ENCODE measurements around the gene NAAA. TPM values are rescaled to one million over a fixed set of nuclear protein-coding genes. Genes with fewer than 3 reads are reported as not detected.

NAAA gene
- total and polyA plus RNA-seq, 9 of the 15 experiments (the other 6 are each of a cell fraction or from before 2014, with no cell fraction given): 1.3 to 7.9 (median 5.9) TPM

DNA sequence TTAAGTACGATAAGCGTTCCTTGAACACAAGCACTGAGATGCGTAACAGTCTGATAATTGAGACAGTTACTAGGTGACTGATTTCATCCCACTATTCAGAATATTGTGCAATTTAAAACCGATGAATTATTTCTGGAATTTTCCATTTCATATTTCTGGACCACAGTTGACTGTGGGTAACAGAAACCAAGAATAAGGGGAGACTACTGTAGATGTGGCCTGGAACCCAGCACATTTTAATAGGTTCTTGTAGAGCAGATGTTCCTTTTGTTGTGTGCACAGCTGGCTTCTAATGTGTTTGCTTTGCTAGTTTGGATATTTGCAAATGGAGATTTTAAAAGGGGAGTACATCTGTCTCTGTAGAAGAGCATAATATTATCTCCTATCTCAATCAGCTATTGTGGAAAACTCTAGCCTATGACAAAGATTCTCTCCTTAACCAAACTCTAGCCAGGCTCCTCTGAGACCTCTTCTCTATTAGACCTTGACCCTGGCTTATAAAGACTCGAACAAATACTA, 16.4 kb downstream of the NAAA start:
- Histone ChIP-seq H3K27me3 (ENCODE audit: control insufficient read depth in 2 of 2, insufficient read depth in 2 of 2, low read length in 2 of 2) (no peaks in the 10 kb centered on the region), H3K79me2 (ENCODE audit: control insufficient read depth, insufficient read depth, low read length) (no peaks in the 10 kb centered on the region), H3K9me1 (ENCODE audit: control insufficient read depth, insufficient read depth, low read length) (no peaks in the 10 kb centered on the region), H3K27ac (ENCODE audit: extremely low read depth, low read depth, low read length) (no peak overlapping the region), H3K4me3 (no peak overlapping the region), H3K36me3 (ENCODE audit: control insufficient read depth, insufficient read depth, low read length) (no peaks in the 10 kb centered on the region), H3K9ac (ENCODE audit: insufficient read depth in 1 of 2, low read depth in 2 of 2, low read length in 2 of 2) (no peak overlapping the region), H4K20me1 (replicated peaks; ENCODE audit: control insufficient read depth, insufficient read depth, low read length) (no peaks in the 10 kb centered on the region), H3K9me3 (replicated peaks; ENCODE audit: control insufficient read depth, insufficient read depth, low read depth, low read length) (no peaks in the 10 kb centered on the region), H2AFZ (ENCODE audit: low read depth, low read length) (no peak overlapping the region), H3K4me2 (ENCODE audit: insufficient read depth, low read length) (no peak overlapping the region), H3K4me1 (replicated peaks in 1 of 2; ENCODE audit: control insufficient read depth in 2 of 2, insufficient read depth in 2 of 2, low read length in 2 of 2) (no peaks in the 10 kb centered on the region)
- intact Hi-C loops (cut with micrococcal nuclease) (no loop called here), in situ Hi-C loops (cut with MboI) (no loop called here)
- POLR2A ChIA-PET: interaction anchor here (1.0 kb wide), 1 partner anchor 19 kb away, joined by 3 read pairs; no protein-coding TSS in a partner anchor
- no peak for ATAC-seq
- no peak for DNase-seq (ENCODE audit: extremely low read depth in 1 of 4, low spot score in 3 of 4)
- WGBS (ENCODE audit: insufficient coverage, low coverage, missing lambda C conversion rate): 62% methylated on average over 5 of the region's 5 CpGs
- no TSS peak for BruUV-seq (replicated peaks)
- CTCF ChIA-PET (ENCODE audit: low intra/inter-chr PET ratio): no interaction called here
- FAIRE-seq: no peak
- TF ChIP-seq SUPT5H (IDR thresholded peaks at IDR 0.05) (no peak), XRCC5 (IDR thresholded peaks at IDR 0.05; ENCODE audit: low read depth, low read length) (no peak), PCBP2 (IDR thresholded peaks at IDR 0.05; ENCODE audit: low read depth, low read length, poor library complexity, severe bottlenecking) (no peak), ZNF140 (CRISPR knock-in tag; IDR thresholded peaks at IDR 0.05) (no peak), CHCHD3 (CRISPR knock-in tag; IDR thresholded peaks at IDR 0.05) (no peak), SMAD2 (IDR thresholded peaks at IDR 0.05; ENCODE audit: low read depth, low read length) (no peak), KDM1A (IDR thresholded peaks at IDR 0.05) (no peak), TSC22D4 (tag; IDR thresholded peaks at IDR 0.05) (no peak), STAT5A (IDR thresholded peaks at IDR 0.05; ENCODE audit: borderline replicate concordance, low read length) (no peak)
- TF ChIP-seq, protein P1, sequence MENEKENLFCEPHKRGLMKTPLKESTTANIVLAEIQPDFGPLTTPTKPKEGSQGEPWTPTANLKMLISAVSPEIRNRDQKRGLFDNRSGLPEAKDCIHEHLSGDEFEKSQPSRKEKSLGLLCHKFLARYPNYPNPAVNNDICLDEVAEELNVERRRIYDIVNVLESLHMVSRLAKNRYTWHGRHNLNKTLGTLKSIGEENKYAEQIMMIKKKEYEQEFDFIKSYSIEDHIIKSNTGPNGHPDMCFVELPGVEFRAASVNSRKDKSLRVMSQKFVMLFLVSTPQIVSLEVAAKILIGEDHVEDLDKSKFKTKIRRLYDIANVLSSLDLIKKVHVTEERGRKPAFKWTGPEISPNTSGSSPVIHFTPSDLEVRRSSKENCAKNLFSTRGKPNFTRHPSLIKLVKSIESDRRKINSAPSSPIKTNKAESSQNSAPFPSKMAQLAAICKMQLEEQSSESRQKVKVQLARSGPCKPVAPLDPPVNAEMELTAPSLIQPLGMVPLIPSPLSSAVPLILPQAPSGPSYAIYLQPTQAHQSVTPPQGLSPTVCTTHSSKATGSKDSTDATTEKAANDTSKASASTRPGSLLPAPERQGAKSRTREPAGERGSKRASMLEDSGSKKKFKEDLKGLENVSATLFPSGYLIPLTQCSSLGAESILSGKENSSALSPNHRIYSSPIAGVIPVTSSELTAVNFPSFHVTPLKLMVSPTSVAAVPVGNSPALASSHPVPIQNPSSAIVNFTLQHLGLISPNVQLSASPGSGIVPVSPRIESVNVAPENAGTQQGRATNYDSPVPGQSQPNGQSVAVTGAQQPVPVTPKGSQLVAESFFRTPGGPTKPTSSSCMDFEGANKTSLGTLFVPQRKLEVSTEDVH (IDR thresholded peaks at IDR 0.05; ENCODE audit: low read depth, partially characterized antibody): no peak
- TF ChIP-seq, protein P2, sequence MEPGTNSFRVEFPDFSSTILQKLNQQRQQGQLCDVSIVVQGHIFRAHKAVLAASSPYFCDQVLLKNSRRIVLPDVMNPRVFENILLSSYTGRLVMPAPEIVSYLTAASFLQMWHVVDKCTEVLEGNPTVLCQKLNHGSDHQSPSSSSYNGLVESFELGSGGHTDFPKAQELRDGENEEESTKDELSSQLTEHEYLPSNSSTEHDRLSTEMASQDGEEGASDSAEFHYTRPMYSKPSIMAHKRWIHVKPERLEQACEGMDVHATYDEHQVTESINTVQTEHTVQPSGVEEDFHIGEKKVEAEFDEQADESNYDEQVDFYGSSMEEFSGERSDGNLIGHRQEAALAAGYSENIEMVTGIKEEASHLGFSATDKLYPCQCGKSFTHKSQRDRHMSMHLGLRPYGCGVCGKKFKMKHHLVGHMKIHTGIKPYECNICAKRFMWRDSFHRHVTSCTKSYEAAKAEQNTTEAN (CRISPR knock-in tag; IDR thresholded peaks at IDR 0.05): no peak

All from K562 (cell line).